ENCODE measurements around the gene MLXIP. TPM values are rescaled to one million over a fixed set of nuclear protein-coding genes. Genes with fewer than 3 reads are reported as not detected.
A peak's percentile ranks its signal among the peaks of the same experiment; 100 is the strongest.

The MLXIP gene
- total RNA-seq, 6 donors from 2014 or later = 30.4 to 167 (median 55.0) TPM

DNA sequence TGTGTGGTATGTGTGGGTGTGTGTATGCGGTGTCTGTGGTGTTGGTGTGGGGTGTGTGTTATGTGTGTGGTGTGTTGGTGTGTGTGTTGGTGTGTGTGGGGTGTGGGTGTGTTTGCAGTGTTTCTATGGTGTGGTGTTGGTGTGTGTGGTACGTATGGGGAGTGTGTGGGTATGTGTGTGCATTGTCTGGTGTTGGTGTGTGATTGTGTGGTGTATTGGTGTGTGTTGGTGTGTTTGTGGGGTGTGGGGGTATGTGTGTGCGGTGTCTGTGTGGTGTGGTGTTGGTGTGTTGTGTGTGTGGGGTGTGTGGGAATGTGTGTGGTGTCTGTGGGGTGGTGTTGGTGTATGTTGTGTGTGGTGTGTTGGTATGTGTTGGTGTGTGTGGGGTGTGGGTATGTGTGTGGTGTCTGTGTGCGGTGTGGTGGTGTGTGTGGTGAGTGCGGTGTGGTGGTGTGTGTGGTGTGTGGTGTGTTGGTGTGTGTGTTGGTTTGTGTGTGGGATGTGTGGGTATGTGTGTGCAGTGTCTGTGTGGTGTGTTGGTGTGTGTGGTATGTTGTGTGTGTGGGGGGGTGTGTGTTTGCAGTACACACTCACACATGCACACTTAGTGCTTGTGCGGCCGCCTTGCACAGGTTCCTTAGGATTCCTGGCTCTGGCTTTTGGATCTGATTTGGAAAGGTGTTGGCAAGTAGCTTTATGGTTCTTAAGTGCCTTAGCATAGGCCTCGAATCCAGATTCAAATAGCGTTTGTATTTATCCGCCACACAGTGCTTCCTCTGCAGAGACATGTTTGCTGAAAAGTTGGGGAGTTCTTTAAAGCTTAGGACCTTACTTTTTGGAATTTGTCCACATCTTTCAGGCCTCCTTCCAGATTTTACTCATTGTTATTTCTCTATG lies 16.4 kb downstream of the MLXIP start:
- Histone ChIP-seq H3K4me1 (peaks cover 51 to 68% (median 65%) of the 10 kb centered on the region in 4 donors), H3K27me3 (no peaks in the 10 kb centered on the region), H3K4me3 (no peak overlapping the region), H3K36me3 (no peaks in the 10 kb centered on the region), H3K27ac (peak overlapping the region in 3 of 4 donors; percentile 40 to 70 (median 56)), H3K9me3 (no peaks in the 10 kb centered on the region)
- TF ChIP-seq EP300 (IDR thresholded peaks at IDR 0.05) (no peak), POLR2A (IDR thresholded peaks at IDR 0.05) (no peak), POLR2AphosphoS5 (IDR thresholded peaks at IDR 0.05) (no peak)
- TF ChIP-seq, protein P1, sequence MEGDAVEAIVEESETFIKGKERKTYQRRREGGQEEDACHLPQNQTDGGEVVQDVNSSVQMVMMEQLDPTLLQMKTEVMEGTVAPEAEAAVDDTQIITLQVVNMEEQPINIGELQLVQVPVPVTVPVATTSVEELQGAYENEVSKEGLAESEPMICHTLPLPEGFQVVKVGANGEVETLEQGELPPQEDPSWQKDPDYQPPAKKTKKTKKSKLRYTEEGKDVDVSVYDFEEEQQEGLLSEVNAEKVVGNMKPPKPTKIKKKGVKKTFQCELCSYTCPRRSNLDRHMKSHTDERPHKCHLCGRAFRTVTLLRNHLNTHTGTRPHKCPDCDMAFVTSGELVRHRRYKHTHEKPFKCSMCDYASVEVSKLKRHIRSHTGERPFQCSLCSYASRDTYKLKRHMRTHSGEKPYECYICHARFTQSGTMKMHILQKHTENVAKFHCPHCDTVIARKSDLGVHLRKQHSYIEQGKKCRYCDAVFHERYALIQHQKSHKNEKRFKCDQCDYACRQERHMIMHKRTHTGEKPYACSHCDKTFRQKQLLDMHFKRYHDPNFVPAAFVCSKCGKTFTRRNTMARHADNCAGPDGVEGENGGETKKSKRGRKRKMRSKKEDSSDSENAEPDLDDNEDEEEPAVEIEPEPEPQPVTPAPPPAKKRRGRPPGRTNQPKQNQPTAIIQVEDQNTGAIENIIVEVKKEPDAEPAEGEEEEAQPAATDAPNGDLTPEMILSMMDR (IDR thresholded peaks at IDR 0.05) = no peak
- DNase-seq = no peak
- ATAC-seq (ENCODE audit: low FRiP score in 2 of 2) = no peak
- WGBS, 2 donors = 63 to 73% methylated on average over 10 of the region's 10 CpGs

DNA sequence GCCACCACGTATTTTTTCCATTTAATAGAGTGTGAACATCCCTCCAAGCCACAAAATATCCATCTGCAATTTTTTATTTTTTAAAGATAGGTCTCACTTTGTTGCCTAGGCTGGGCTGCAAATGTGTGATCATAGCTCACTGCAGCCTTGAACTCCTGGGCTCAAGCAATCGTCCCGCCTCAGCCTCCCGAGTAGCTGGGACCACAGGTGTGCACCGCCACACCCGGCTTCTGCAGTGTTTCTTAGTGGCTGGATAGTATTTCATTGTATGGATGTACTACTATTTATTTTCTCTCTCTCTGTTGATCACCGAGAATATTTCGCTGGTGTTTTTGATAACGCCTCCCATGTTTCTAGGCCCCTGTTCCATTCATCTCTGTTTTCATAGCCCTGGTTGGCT lies 17.5 kb downstream of the MLXIP start:
- Histone ChIP-seq H3K36me3 (no peaks in the 10 kb centered on the region), H3K27ac (peak overlapping the region; percentile 69 to 83 (median 74)), H3K4me3 (no peak overlapping the region), H3K4me1 (peaks cover 48 to 70% (median 62%) of the 10 kb centered on the region in 4 donors), H3K27me3 (no peaks in the 10 kb centered on the region), H3K9me3 (no peaks in the 10 kb centered on the region)
- TF ChIP-seq POLR2AphosphoS5 (IDR thresholded peaks at IDR 0.05) (no peak), POLR2A (IDR thresholded peaks at IDR 0.05) (no peak), EP300 (IDR thresholded peaks at IDR 0.05) (no peak)
- TF ChIP-seq, protein P1 (IDR thresholded peaks at IDR 0.05) = no peak
- DNase-seq = no peak
- WGBS, 2 donors = 90 to 95% methylated on average over 8 of the region's 9 CpGs
- ATAC-seq (ENCODE audit: low FRiP score in 2 of 2) = no peak

GRCh38 chr12:122096591-122097149 lies 18.1 kb downstream of the MLXIP start:
- WGBS, 2 donors = 73 to 80% methylated on average over 13 to 19 of the region's 20 CpGs
- peaks cover 48 to 70% (median 60%) of the 10 kb centered on the region in 4 donors for H3K4me1 ChIP-seq

GRCh38 chr12:122097584-122097926 lies 19.0 kb downstream of the MLXIP start:
- WGBS, 2 donors = 41 to 55% methylated on average over 2 of the region's 2 CpGs
- ATAC-seq (ENCODE audit: low FRiP score in 2 of 2) (peak; percentile 2 to 9), DNase-seq (no peak)
- Histone ChIP-seq H3K36me3 (no peaks in the 10 kb centered on the region), H3K4me1 (peaks cover 47 to 68% (median 56%) of the 10 kb centered on the region in 4 donors), H3K9me3 (no peaks in the 10 kb centered on the region), H3K27ac (peak overlapping the region; percentile 69 to 83 (median 74)), H3K27me3 (no peaks in the 10 kb centered on the region), H3K4me3 (no peak overlapping the region)
- TF ChIP-seq POLR2A (IDR thresholded peaks at IDR 0.05) (no peak), POLR2AphosphoS5 (IDR thresholded peaks at IDR 0.05) (no peak), EP300 (IDR thresholded peaks at IDR 0.05) (no peak)
- TF ChIP-seq, protein P1 (IDR thresholded peaks at IDR 0.05) = no peak

More at GRCh38 chr12:122096591-122097149, 18.1 kb downstream of the MLXIP start:
- no peak for ATAC-seq (ENCODE audit: low FRiP score in 2 of 2)
- peak overlapping the region; percentile 69 to 83 (median 74) for H3K27ac ChIP-seq
- no peak overlapping the region for H3K4me3 ChIP-seq
- H3K36me3 ChIP-seq = no peaks in the 10 kb centered on the region
- no peak for TF ChIP-seq EP300 (IDR thresholded peaks at IDR 0.05)
- TF ChIP-seq, protein P1 (IDR thresholded peaks at IDR 0.05) = no peak
- TF ChIP-seq POLR2AphosphoS5 (IDR thresholded peaks at IDR 0.05) = no peak
- TF ChIP-seq POLR2A (IDR thresholded peaks at IDR 0.05) = no peak
- H3K27me3 ChIP-seq = no peaks in the 10 kb centered on the region
- H3K9me3 ChIP-seq = no peaks in the 10 kb centered on the region
- DNase-seq = no peak
